ENCODE data around the gene CAPN6. TPM values are rescaled to one million over a fixed set of nuclear protein-coding genes. Genes with fewer than 3 reads are reported as not detected.

Gene CAPN6
- 1 to 10 TPM in 3 of 4 donors, under 1 TPM in 1; 0.47 to 5.4 (median 1.4) TPM for total RNA-seq

GRCh38 chrX:111270339-111270738 lies at the start of gene CAPN6:
TSS of gene CAPN6 (minus strand) at chrX:111270483. CDS start at chrX:111263936, 6,547 bp downstream.
- DNase-seq (ENCODE audit: low spot score), result no peak
- TF ChIP-seq CTCF (IDR thresholded peaks at IDR 0.05), result no peak
- ATAC-seq (ENCODE audit: low FRiP score), result peak; percentile 85

GRCh38 chrX:111319451-111319850 lies 49.2 kb upstream of the CAPN6 start:
- DNase-seq (ENCODE audit: low spot score) (no peak), ATAC-seq (ENCODE audit: low FRiP score) (no peak)
- no peak for TF ChIP-seq CTCF (IDR thresholded peaks at IDR 0.05)

GRCh38 chrX:111318901-111319300 lies 48.6 kb upstream of the CAPN6 start:
- DNase-seq (ENCODE audit: low spot score), result no peak
- no peak for ATAC-seq (ENCODE audit: low FRiP score)
- no peak for TF ChIP-seq CTCF (IDR thresholded peaks at IDR 0.05)

GRCh38 chrX:111309083-111309482 lies 38.8 kb upstream of the CAPN6 start:
- no peak for TF ChIP-seq CTCF (IDR thresholded peaks at IDR 0.05)
- ATAC-seq (ENCODE audit: low FRiP score), result no peak
- DNase-seq (ENCODE audit: low spot score), result no peak

- ATAC-seq (ENCODE audit: low FRiP score) (no peak), DNase-seq (ENCODE audit: low spot score) (no peak)
- TF ChIP-seq CTCF (IDR thresholded peaks at IDR 0.05), result no peak
These were observed 37.8 kb upstream of the CAPN6 start for GRCh38 chrX:111308039-111308438.

GRCh38 chrX:111302284-111302683 lies 32.0 kb upstream of the CAPN6 start:
- no peak for DNase-seq (ENCODE audit: low spot score)
- TF ChIP-seq CTCF (IDR thresholded peaks at IDR 0.05), result no peak
- ATAC-seq (ENCODE audit: low FRiP score), result no peak

GRCh38 chrX:111288841-111289240 lies 18.6 kb upstream of the CAPN6 start:
- no peak for DNase-seq (ENCODE audit: low spot score)
- ATAC-seq (ENCODE audit: low FRiP score), result no peak
- no peak for TF ChIP-seq CTCF (IDR thresholded peaks at IDR 0.05)
